ENCODE measurements around the gene PSMD9. TPM values are rescaled to one million over a fixed set of nuclear protein-coding genes. Genes with fewer than 3 reads are reported as not detected.

PSMD9 gene
- total RNA-seq, 6 donors from 2014 or later, result 28.1 to 59.1 (median 43.6) TPM

DNA sequence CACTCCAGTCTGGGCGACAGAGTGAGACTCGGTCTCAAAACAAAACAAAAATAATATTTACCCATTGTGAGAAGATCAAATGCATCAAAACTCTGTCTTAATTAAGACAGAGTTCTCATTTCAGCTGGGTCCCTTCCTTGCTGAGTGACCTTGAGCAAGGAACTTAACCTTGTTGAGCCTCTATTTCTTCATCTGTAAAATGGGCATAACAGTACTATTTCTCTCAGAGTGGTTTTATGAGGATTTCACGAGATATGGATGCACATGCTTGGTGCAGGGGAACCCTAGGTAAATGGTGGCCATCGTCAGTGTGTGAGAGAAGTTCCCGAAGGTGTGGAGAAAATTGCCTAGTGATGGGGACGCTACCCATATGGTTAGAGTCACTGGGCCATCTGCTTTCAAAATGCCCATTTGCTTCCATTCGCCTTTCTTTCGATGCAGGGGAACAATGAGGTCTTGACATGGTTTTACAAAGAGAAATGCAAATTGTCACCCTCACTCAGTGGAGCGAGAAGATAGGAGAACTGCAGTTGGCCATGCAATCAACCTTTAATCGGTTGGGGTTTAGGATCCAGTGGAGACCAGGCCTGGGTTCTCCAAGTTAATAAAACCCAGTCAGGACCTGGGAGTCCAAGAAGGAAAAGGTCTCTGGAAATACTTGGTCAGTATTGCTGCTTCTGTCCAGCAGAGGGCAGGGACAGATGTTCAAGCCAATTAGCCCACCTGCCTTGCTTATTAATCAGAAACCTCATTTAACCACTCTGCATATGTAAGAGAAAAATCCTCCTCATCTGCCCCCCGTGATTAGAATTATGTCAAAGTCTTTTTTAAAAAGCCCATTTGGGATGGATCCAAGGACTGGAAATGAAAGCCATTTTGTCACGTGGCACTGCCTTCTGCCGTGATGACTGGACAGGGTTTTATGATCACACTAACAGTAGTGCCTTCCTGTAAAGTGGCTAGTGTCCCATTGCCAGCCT is 67.0 kb downstream of the PSMD9 start:
- no peaks in the 10 kb centered on the region for H3K36me3 ChIP-seq
- H3K4me3 ChIP-seq, result no peak overlapping the region
- no peak for ATAC-seq (ENCODE audit: low FRiP score in 2 of 2)
- H3K4me1 ChIP-seq, result peaks cover 0 to 3% (median 0%) of the 10 kb centered on the region in 4 donors
- H3K27ac ChIP-seq, result no peak overlapping the region
- 81 to 83% methylated on average over 13 of the region's 13 CpGs for WGBS, 2 donors
- no peak for TF ChIP-seq EP300 (IDR thresholded peaks at IDR 0.05)
- peak; percentile 29 to 51 (median 38) for TF ChIP-seq CTCF (IDR thresholded peaks at IDR 0.05)
- no peaks in the 10 kb centered on the region for H3K27me3 ChIP-seq
- H3K9me3 ChIP-seq, result no peaks in the 10 kb centered on the region
- DNase-seq, result no peak

DNA sequence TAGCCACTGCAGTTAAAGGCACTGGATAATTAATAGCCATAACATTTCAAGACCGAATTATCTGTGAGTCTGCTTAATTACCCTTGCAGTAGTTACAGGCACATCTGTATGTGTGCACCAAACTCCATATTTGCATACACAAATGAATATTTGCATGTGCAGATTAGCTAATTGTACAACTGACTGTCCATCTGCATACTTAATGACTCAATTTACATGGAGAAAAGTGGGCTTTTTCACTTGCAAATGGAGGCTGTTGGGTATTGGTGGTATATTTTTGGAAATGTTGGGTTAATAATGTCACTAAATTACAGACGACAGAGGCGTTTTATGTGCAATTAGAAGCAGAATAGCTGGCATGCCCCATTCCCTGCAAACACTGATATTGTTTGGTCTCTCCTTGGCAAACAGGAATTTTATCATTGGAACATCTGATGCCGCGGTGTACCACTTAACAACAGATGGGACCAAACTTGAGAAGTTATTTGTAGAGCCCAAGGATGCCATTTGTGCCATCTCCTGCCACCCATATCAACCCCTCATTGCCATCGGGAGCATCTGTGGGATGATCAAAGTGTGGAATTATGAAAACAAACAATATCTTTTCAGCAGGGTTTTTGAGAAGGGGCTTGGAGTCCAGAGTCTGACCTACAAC is 69.4 kb downstream of the PSMD9 start:
- ATAC-seq (ENCODE audit: low FRiP score in 2 of 2) (no peak), DNase-seq (no peak)
- 85 to 94% methylated on average over 6 of the region's 6 CpGs for WGBS, 2 donors
- Histone ChIP-seq H3K36me3 (no peaks in the 10 kb centered on the region), H3K4me3 (no peak overlapping the region), H3K4me1 (peaks cover 0 to 3% (median 0%) of the 10 kb centered on the region in 4 donors), H3K9me3 (no peaks in the 10 kb centered on the region), H3K27me3 (no peaks in the 10 kb centered on the region), H3K27ac (no peak overlapping the region)
- TF ChIP-seq EP300 (IDR thresholded peaks at IDR 0.05), result no peak
- TF ChIP-seq CTCF (IDR thresholded peaks at IDR 0.05), result no peak
- no peak for TF ChIP-seq POLR2A (IDR thresholded peaks at IDR 0.05)
- no peak for TF ChIP-seq POLR2AphosphoS5 (IDR thresholded peaks at IDR 0.05)

- no peak overlapping the region for H3K27ac ChIP-seq
- no peak for TF ChIP-seq POLR2AphosphoS5 (IDR thresholded peaks at IDR 0.05)
- no peak for TF ChIP-seq CTCF (IDR thresholded peaks at IDR 0.05)
- no peak for TF ChIP-seq EP300 (IDR thresholded peaks at IDR 0.05)
- no peak for TF ChIP-seq POLR2A (IDR thresholded peaks at IDR 0.05)
- ATAC-seq (ENCODE audit: low FRiP score in 2 of 2), result no peak
- 72 to 87% methylated on average over 16 to 17 of the region's 21 CpGs for WGBS, 2 donors
- no peaks in the 10 kb centered on the region for H3K4me1 ChIP-seq
- no peaks in the 10 kb centered on the region for H3K9me3 ChIP-seq
- no peaks in the 10 kb centered on the region for H3K27me3 ChIP-seq
- DNase-seq, result peak in 1 of 2 donors; percentile 57
- H3K36me3 ChIP-seq, result no peaks in the 10 kb centered on the region
- H3K4me3 ChIP-seq, result no peak overlapping the region
Observed at GRCh38 chr12:121958541-121959240, 70.1 kb downstream of the PSMD9 start.

GRCh38 chr12:121960541-121960940 is 72.0 kb downstream of the PSMD9 start:
- H3K27ac ChIP-seq, result no peak overlapping the region
- no peaks in the 10 kb centered on the region for H3K9me3 ChIP-seq
- ATAC-seq (ENCODE audit: low FRiP score in 2 of 2) (no peak), DNase-seq (no peak)
- TF ChIP-seq CTCF (IDR thresholded peaks at IDR 0.05) (no peak), POLR2A (IDR thresholded peaks at IDR 0.05) (no peak), POLR2AphosphoS5 (IDR thresholded peaks at IDR 0.05) (no peak), EP300 (IDR thresholded peaks at IDR 0.05) (no peak)
- peaks cover 0 to 3% (median 0%) of the 10 kb centered on the region in 4 donors for H3K4me1 ChIP-seq
- H3K4me3 ChIP-seq, result no peak overlapping the region
- no peaks in the 10 kb centered on the region for H3K27me3 ChIP-seq
- no peaks in the 10 kb centered on the region for H3K36me3 ChIP-seq
- WGBS, 2 donors, result 95 to 99% methylated on average over 7 of the region's 7 CpGs

Data from upper lobe of left lung (tissue), 6 donors.